Left lung (tissue), 10 donors: ENCODE measurements around the gene PDP2. TPM values are rescaled to one million over a fixed set of nuclear protein-coding genes. Genes with fewer than 3 reads are reported as not detected.
A peak's percentile ranks its signal among the peaks of the same experiment; 100 is the strongest.

Experiments
- ATAC-seq: fragments of 200-7000 bp; cut with Tn5 transposase; one replicate; pipeline ENCODE4 v1.9.1; 2020; ENCODE audit warnings: moderate library complexity
- DNase-seq, 4 donors: peaks; one replicate each; pipeline ENCODE4 v3.0.0-alpha.2; 2013 to 2020
- H3K27ac ChIP-seq, 2 donors: fragments of 200-600 bp; sonication (generic) in 1 of 2; one replicate each; pipeline versions ENCODE4 v1.5.0 to v1.8.0; 2020 to 2021
- H3K27me3 ChIP-seq, 2 donors: fragments of 200-600 bp; sonication (generic) in 1 of 2; one replicate each; pipeline versions ENCODE4 v1.5.0 to v1.8.0; 2020 to 2021
- H3K36me3 ChIP-seq, 2 donors: fragments of 200-600 bp; sonication (generic) in 1 of 2; one replicate each; pipeline versions ENCODE4 v1.5.0 to v1.8.0; 2020 to 2021
- H3K4me1 ChIP-seq, 2 donors: fragments of 200-600 bp; one replicate each; pipeline ENCODE4 v1.8.0; 2021
- H3K4me3 ChIP-seq, 2 donors: fragments of 200-600 bp; sonication (generic) in 1 of 2; one replicate each; pipeline versions ENCODE4 v1.5.0 to v1.8.0; 2020 to 2021; ENCODE audit warnings: mild to moderate bottlenecking in 1 of 2
- H3K9me3 ChIP-seq, 2 donors: fragments of 200-600 bp; sonication (generic) in 1 of 2; one replicate each; pipeline versions ENCODE4 v1.5.0 to v1.8.0; 2020 to 2021
- intact Hi-C, 2 donors: fragments of 100-400 bp; cut with DNase I; formaldehyde crosslinking; loops; one replicate each; pipeline versions ENCODE4 v1.11.2 to v1.14.2; 2022
- polyA plus RNA-seq, 6 donors: library from polyadenylated mRNA; unstranded; fragments of 120-200 nt; gene quantifications; one replicate each; pipeline ENCODE4 v1.2.1, GENCODE V29; 2013; ENCODE audit not compliant: insufficient read length in 6 of 6
- total RNA-seq, 2 donors: library from RNA; stranded (reverse); fragmentation: NEBNext Ultra II Directional; extraction: Animal tissue kit (Norgen Biotek cat#: 25700); gene quantifications; one replicate each; pipeline ENCODE4 v1.2.1, GENCODE V29; 2021
- TF ChIP-seq, protein P1 (sequence below), 2 donors: fragments of 200-600 bp; sonication (generic) in 1 of 2; IDR thresholded peaks; one replicate each; pipeline versions ENCODE4 v1.5.0 to v1.8.0; 2021; ENCODE audit warnings: antibody characterized with exemption in 2 of 2
- donor health status: DM: no; HTN: yes; CAD: no.
- donor health status: DM: no; HTN: no; CAD: no.

The PDP2 gene
- total and polyA plus RNA-seq, 8 donors, result 8.9 to 36.3 (median 9.7) TPM

DNA sequence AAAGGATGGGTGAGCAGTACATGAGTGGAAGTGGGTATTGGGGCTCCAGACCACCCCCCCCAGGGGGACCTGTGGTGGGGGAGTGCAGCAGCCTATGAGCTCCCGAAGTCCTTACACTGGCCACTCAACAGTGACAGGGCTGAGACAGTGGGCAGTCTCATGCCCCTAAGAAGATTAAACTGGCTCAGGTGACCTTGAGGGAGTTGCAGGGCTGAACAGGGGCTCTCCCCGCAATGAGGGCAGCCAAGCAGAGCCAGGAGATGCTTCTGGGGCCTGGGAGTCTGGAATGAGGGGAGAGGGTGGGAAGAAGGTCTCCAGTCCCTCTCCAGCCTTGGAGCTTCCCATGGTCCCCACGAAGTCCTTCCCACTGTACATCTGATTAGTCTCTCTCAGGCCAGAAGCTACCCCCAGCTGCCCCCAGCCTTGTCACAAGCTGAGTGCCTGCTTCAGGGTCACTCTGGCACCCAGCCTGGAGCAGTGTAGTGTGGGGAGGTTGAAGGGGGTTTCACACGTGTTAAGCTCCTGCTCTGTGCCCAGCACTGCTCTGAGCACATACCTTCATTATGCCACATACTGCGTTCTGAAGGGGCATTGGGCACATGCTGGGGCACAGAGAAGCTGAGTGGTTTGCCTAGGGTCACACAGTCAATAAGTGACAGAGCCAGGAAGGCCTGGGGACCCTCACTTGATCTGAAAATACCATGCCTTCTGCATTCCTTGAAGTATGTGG is 39.4 kb downstream of the PDP2 start:
- H3K27ac ChIP-seq, result no peak overlapping the region
- ATAC-seq, result no peak

DNA sequence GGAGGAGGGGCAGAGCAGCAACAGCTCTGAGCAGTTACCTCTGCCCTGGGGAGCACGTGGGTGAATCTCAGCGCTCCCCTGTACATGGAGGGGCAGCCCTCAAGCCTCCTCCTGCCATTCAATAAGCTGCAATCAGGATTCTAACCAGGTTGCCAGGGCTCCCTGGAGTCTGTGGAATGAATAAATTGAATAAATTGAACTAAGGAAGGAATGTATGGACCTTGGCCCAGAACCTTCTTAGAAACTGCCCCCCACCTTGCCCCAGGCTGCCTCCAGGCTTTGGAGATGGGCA is 39.9 kb downstream of the PDP2 start:
- Histone ChIP-seq H3K27me3 (peaks cover 0 to 62% of the 10 kb centered on the region in 2 donors), H3K27ac (no peak overlapping the region)
- intact Hi-C loops, result no loop called here

More for the DNA sequence above, 39.4 kb downstream of the PDP2 start:
- Histone ChIP-seq H3K27me3 (peaks cover 0 to 56% of the 10 kb centered on the region in 2 donors), H3K9me3 (no peaks in the 10 kb centered on the region), H3K4me3 (no peak overlapping the region), H3K4me1 (peaks cover 0 to 18% of the 10 kb centered on the region in 2 donors), H3K36me3 (no peaks in the 10 kb centered on the region)
- TF ChIP-seq, protein P1, sequence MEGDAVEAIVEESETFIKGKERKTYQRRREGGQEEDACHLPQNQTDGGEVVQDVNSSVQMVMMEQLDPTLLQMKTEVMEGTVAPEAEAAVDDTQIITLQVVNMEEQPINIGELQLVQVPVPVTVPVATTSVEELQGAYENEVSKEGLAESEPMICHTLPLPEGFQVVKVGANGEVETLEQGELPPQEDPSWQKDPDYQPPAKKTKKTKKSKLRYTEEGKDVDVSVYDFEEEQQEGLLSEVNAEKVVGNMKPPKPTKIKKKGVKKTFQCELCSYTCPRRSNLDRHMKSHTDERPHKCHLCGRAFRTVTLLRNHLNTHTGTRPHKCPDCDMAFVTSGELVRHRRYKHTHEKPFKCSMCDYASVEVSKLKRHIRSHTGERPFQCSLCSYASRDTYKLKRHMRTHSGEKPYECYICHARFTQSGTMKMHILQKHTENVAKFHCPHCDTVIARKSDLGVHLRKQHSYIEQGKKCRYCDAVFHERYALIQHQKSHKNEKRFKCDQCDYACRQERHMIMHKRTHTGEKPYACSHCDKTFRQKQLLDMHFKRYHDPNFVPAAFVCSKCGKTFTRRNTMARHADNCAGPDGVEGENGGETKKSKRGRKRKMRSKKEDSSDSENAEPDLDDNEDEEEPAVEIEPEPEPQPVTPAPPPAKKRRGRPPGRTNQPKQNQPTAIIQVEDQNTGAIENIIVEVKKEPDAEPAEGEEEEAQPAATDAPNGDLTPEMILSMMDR (IDR thresholded peaks at IDR 0.05), result no peak
- intact Hi-C loops, result no loop called here
- DNase-seq, result peak in 1 of 4 donors; percentile 34

DNA sequence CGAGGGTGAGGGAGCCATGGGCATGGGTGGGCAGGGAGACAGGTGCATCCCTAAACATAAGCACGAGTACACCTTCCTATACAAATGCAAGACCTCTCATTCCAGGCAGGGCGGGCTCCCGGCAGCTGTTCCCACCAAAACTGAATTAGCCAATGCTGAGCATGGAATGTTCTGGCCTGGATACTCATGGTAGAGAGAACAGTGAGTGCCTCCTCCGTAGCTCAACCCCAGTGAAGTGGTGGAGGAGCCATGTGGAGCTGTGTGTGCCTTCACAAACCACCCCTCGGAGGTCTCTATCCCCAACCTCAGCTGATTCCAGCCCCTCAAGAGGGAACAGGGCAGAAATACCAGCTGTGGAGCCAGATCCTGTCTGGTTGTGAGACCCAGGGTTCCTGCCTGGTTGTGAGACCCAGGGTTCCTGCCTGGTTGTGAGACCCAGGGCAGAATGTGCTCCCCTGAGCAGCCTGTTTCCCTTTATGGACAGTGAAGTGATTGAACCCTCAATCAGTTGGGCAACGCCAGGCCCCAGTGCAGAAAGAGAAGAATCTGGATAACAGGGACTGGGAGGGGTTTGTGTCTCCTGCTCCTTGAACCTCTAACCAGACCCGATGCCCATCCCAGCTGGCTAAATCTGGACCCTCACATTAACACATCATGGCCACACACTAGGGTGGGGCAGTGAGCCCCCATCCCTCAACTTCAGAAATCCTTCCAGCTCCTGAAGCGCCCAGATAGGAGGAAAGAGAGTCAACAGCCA is 40.8 kb downstream of the PDP2 start:
- no peaks in the 10 kb centered on the region for H3K36me3 ChIP-seq
- ATAC-seq (no peak), DNase-seq (peak in 1 of 4 donors; percentile 9)
- TF ChIP-seq, protein P1 (IDR thresholded peaks at IDR 0.05), result no peak
- intact Hi-C loops, result no loop called here
- H3K4me3 ChIP-seq, result no peak overlapping the region
- no peak overlapping the region for H3K27ac ChIP-seq
- H3K4me1 ChIP-seq, result peaks cover 9 to 32% of the 10 kb centered on the region in 2 donors
- no peaks in the 10 kb centered on the region for H3K9me3 ChIP-seq
- peaks cover 0 to 70% of the 10 kb centered on the region in 2 donors for H3K27me3 ChIP-seq

More for the DNA sequence above, 39.9 kb downstream of the PDP2 start:
- DNase-seq, result peak in 1 of 4 donors; percentile 20
- no peak for ATAC-seq
- no peaks in the 10 kb centered on the region for H3K9me3 ChIP-seq
- TF ChIP-seq, protein P1 (IDR thresholded peaks at IDR 0.05), result no peak
- no peak overlapping the region for H3K4me3 ChIP-seq
- no peaks in the 10 kb centered on the region for H3K36me3 ChIP-seq
- H3K4me1 ChIP-seq, result peaks cover 3 to 23% of the 10 kb centered on the region in 2 donors

DNA sequence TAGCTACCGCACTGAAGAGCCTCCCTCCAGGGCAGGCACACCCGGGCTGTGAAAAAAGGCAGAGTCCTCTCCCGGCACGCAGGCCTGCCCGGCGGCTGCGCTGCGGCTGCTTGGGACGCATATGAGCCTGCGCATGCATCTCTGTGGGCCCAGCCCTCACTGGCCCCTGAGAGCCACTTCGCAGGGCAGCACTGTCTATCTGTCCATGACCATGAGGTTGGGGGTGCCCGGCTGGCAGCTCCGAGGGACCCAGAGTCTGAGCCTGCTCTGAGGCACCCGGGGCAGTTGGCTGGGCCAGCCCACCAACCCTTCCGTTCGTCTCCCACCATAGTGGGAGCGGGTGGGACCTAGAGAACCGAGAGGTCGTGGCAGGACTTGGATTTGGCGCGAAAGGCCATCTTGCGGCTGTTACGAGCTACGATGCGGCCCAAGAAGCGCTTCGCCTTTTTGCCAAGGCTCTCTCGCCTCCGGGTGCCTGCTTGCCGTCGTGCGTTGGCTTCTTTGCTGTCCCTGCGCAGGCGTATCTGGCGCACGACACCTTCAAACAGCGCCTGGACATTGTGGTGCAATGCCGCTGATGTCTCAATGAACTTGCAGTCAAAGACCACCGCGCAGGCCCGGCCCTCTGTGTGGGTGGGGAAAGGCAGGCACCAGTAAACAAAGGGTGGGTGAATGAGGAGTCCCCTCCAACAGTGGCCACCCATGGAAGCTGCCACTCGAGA is 41.6 kb downstream of the PDP2 start:
- Histone ChIP-seq H3K9me3 (no peaks in the 10 kb centered on the region), H3K36me3 (no peaks in the 10 kb centered on the region), H3K27me3 (peaks cover 0 to 77% of the 10 kb centered on the region in 2 donors), H3K27ac (no peak overlapping the region), H3K4me1 (peaks cover 15 to 39% of the 10 kb centered on the region in 2 donors), H3K4me3 (no peak overlapping the region)
- intact Hi-C loops, result no loop called here
- DNase-seq (peak in 1 of 4 donors; percentile 72), ATAC-seq (no peak)
- TF ChIP-seq, protein P1 (IDR thresholded peaks at IDR 0.05), result no peak
